Measurements from ENCODE around the gene EPN1. TPM values are rescaled to one million over a fixed set of nuclear protein-coding genes. Genes with fewer than 3 reads are reported as not detected.

The EPN1 gene
- total RNA-seq, 1 experiment from 2014 or later = 162 TPM

- no peaks in the 10 kb centered on the region for H3K27me3 Mint-ChIP-seq (ENCODE audit: unreplicated experiment)
- no peaks in the 10 kb centered on the region for H3K9me3 Mint-ChIP-seq (ENCODE audit: low read depth, unreplicated experiment)
- DNase-seq = no peak
- H3K4me3 Mint-ChIP-seq (ENCODE audit: low read depth, unreplicated experiment) = no peak overlapping the region
- intact Hi-C loops (cut with micrococcal nuclease; ENCODE audit: unreplicated experiment) = no loop called here
- BruUV-seq (replicated peaks) = no TSS peak
- CTCF ChIA-PET = no interaction called here
- no peak overlapping the region for H3K27ac Mint-ChIP-seq (ENCODE audit: unreplicated experiment)
- TF ChIP-seq, protein P1, sequence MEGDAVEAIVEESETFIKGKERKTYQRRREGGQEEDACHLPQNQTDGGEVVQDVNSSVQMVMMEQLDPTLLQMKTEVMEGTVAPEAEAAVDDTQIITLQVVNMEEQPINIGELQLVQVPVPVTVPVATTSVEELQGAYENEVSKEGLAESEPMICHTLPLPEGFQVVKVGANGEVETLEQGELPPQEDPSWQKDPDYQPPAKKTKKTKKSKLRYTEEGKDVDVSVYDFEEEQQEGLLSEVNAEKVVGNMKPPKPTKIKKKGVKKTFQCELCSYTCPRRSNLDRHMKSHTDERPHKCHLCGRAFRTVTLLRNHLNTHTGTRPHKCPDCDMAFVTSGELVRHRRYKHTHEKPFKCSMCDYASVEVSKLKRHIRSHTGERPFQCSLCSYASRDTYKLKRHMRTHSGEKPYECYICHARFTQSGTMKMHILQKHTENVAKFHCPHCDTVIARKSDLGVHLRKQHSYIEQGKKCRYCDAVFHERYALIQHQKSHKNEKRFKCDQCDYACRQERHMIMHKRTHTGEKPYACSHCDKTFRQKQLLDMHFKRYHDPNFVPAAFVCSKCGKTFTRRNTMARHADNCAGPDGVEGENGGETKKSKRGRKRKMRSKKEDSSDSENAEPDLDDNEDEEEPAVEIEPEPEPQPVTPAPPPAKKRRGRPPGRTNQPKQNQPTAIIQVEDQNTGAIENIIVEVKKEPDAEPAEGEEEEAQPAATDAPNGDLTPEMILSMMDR (IDR thresholded peaks at IDR 0.05; ENCODE audit: unreplicated experiment) = no peak
- H3K4me1 Mint-ChIP-seq (ENCODE audit: low read depth, unreplicated experiment) = no peaks in the 10 kb centered on the region
- peaks cover 64% of the 10 kb centered on the region for H3K36me3 Mint-ChIP-seq (ENCODE audit: insufficient read depth, unreplicated experiment)
Measured at GRCh38 chr19:55699221-55699620, 24.2 kb downstream of the EPN1 start.

GRCh38 chr19:55700813-55701212 is 25.8 kb downstream of the EPN1 start:
- Mint-ChIP-seq H3K27me3 (ENCODE audit: unreplicated experiment) (no peaks in the 10 kb centered on the region), H3K4me1 (ENCODE audit: low read depth, unreplicated experiment) (no peaks in the 10 kb centered on the region), H3K27ac (ENCODE audit: unreplicated experiment) (no peak overlapping the region), H3K9me3 (ENCODE audit: low read depth, unreplicated experiment) (peaks cover 3% of the 10 kb centered on the region), H3K4me3 (ENCODE audit: low read depth, unreplicated experiment) (no peak overlapping the region), H3K36me3 (ENCODE audit: insufficient read depth, unreplicated experiment) (peaks cover 58% of the 10 kb centered on the region)
- BruUV-seq (replicated peaks) = no TSS peak
- intact Hi-C loops (cut with micrococcal nuclease; ENCODE audit: unreplicated experiment) = no loop called here
- TF ChIP-seq, protein P1 (IDR thresholded peaks at IDR 0.05; ENCODE audit: unreplicated experiment) = no peak
- DNase-seq = no peak
- CTCF ChIA-PET = no interaction called here

- H3K9me3 Mint-ChIP-seq (ENCODE audit: low read depth, unreplicated experiment) = peaks cover 3% of the 10 kb centered on the region
- H3K4me3 Mint-ChIP-seq (ENCODE audit: low read depth, unreplicated experiment) = no peak overlapping the region
- CTCF ChIA-PET = no interaction called here
- H3K4me1 Mint-ChIP-seq (ENCODE audit: low read depth, unreplicated experiment) = no peaks in the 10 kb centered on the region
- H3K27ac Mint-ChIP-seq (ENCODE audit: unreplicated experiment) = no peak overlapping the region
- no TSS peak for BruUV-seq (replicated peaks)
- intact Hi-C loops (cut with micrococcal nuclease; ENCODE audit: unreplicated experiment) = no loop called here
- no peak for DNase-seq
- TF ChIP-seq, protein P1 (IDR thresholded peaks at IDR 0.05; ENCODE audit: unreplicated experiment) = no peak
- no peaks in the 10 kb centered on the region for H3K27me3 Mint-ChIP-seq (ENCODE audit: unreplicated experiment)
- H3K36me3 Mint-ChIP-seq (ENCODE audit: insufficient read depth, unreplicated experiment) = peaks cover 45% of the 10 kb centered on the region
Measured at GRCh38 chr19:55702131-55702627, 27.2 kb downstream of the EPN1 start.

GRCh38 chr19:55703790-55704215 is 28.8 kb downstream of the EPN1 start:
- peaks cover 3% of the 10 kb centered on the region for H3K9me3 Mint-ChIP-seq (ENCODE audit: low read depth, unreplicated experiment)
- intact Hi-C loops (cut with micrococcal nuclease; ENCODE audit: unreplicated experiment) = no loop called here

More at GRCh38 chr19:55703790-55704215, 28.8 kb downstream of the EPN1 start:
- H3K4me3 Mint-ChIP-seq (ENCODE audit: low read depth, unreplicated experiment) = no peak overlapping the region
- TF ChIP-seq, protein P1 (IDR thresholded peaks at IDR 0.05; ENCODE audit: unreplicated experiment) = peak; percentile 60
- peaks cover 5% of the 10 kb centered on the region for H3K27me3 Mint-ChIP-seq (ENCODE audit: unreplicated experiment)
- BruUV-seq (replicated peaks) = no TSS peak
- CTCF ChIA-PET = no interaction called here
- DNase-seq = no peak
- no peaks in the 10 kb centered on the region for H3K4me1 Mint-ChIP-seq (ENCODE audit: low read depth, unreplicated experiment)
- peaks cover 40% of the 10 kb centered on the region for H3K36me3 Mint-ChIP-seq (ENCODE audit: insufficient read depth, unreplicated experiment)
- no peak overlapping the region for H3K27ac Mint-ChIP-seq (ENCODE audit: unreplicated experiment)
